Measurements from ENCODE around the gene REEP1. TPM values are rescaled to one million over a fixed set of nuclear protein-coding genes. Genes with fewer than 3 reads are reported as not detected.

REEP1 gene
- total and polyA plus RNA-seq, 2 experiments from 2014 or later = not detected

DNA sequence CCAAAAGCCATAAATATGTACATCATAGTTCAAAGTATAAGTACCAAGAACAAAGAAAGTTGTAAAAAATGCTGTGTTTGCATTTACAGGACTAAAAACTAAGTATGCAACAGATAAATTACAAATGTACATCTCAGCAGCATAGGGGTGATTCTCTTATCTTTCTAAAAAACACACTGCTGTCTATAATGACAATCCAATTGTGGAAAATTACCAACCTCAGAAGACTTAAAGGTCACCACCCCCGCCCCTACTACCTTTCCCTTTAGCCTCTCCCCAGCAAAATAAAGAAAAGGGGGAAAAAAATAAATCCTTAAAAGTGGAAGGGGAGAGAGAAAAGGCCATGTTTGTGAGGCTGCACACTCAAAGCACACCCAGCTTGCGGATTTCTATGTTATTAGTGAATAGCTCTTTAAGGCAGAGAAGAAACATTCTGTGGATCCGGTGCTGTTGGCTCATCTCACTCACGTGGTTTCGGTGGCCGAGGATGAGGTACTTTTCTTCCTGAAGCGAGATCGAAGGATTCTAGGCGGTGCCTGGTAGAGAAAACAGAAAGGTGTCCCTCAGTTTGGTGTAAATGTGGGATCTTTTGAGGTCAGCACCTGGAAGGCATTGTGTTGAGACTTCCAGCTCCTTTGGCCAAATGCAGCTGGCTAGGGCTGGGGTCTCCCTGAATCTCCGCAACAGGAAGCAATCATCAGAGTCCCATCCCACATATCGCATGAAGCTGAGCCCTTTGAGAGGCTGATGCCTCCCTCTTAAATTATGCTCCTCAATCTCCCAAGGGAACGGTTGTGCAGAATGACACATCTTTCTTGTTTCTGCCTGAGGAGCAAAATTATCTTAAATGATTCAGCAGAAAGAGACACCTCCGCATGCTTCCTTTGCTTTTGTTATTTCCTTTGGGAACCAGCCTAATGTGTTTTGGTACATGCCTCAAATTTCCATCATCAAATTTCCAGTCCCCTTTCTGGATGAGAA is 120.6 kb downstream of the REEP1 start:
- WGBS, 2 experiments (ENCODE audit: low coverage in 1 of 2, low lambda C conversion rate in 2 of 2, missing lambda C conversion rate in 2 of 2) = 48 to 57% methylated on average over 13 of the region's 13 CpGs

GRCh38 chr2:86214503-86214832 is 123.0 kb downstream of the REEP1 start:
- WGBS, 2 experiments (ENCODE audit: low coverage in 1 of 2, low lambda C conversion rate in 2 of 2, missing lambda C conversion rate in 2 of 2) = 60 to 63% methylated on average over 2 of the region's 2 CpGs
- in situ Hi-C loops (cut with MboI) = no loop called here
- TF ChIP-seq EZH2phosphoT487 (IDR thresholded peaks at IDR 0.05; ENCODE audit: insufficient read depth, low read depth) (no peak), EZH2 (IDR thresholded peaks at IDR 0.05; ENCODE audit: insufficient read depth, poor library complexity, severe bottlenecking) (no peak)

More for the DNA sequence above, 120.6 kb downstream of the REEP1 start:
- H3K9me3 ChIP-seq (ENCODE audit: low read depth) = no peaks in the 10 kb centered on the region
- H3K27ac ChIP-seq = peak overlapping the region; percentile 66
- in situ Hi-C loops (cut with MboI) = no loop called here
- no peak for TF ChIP-seq EZH2phosphoT487 (IDR thresholded peaks at IDR 0.05; ENCODE audit: insufficient read depth, low read depth)
- TF ChIP-seq EZH2 (IDR thresholded peaks at IDR 0.05; ENCODE audit: insufficient read depth, poor library complexity, severe bottlenecking) = no peak
- peak overlapping the region; percentile 55 for H3K4me2 ChIP-seq (ENCODE audit: unreplicated experiment)
- peak overlapping the region; percentile 44; the same call in 1 of the 2 replicates for H3K9ac ChIP-seq
- peaks cover 17% of the 10 kb centered on the region for H3K4me1 ChIP-seq (ENCODE audit: insufficient read depth)
- H3K9me2 ChIP-seq (ENCODE audit: insufficient read depth) = no peaks in the 10 kb centered on the region
- H3K4me3 ChIP-seq = peak overlapping the region; percentile 41
- peaks cover 7% of the 10 kb centered on the region for H3K36me3 ChIP-seq (ENCODE audit: low read depth)
- DNase-seq = peak; percentile 95
- H3K79me2 ChIP-seq (ENCODE audit: insufficient read depth) = no peaks in the 10 kb centered on the region
- H2AFZ ChIP-seq = peak overlapping the region; percentile 60
- no peaks in the 10 kb centered on the region; the same call in 1 of the 2 replicates for H3F3A ChIP-seq (ENCODE audit: insufficient read depth)
- H3K27me3 ChIP-seq (replicated peaks; ENCODE audit: insufficient read depth) = no peaks in the 10 kb centered on the region
- H4K20me1 ChIP-seq (ENCODE audit: insufficient read depth) = no peaks in the 10 kb centered on the region

DNA sequence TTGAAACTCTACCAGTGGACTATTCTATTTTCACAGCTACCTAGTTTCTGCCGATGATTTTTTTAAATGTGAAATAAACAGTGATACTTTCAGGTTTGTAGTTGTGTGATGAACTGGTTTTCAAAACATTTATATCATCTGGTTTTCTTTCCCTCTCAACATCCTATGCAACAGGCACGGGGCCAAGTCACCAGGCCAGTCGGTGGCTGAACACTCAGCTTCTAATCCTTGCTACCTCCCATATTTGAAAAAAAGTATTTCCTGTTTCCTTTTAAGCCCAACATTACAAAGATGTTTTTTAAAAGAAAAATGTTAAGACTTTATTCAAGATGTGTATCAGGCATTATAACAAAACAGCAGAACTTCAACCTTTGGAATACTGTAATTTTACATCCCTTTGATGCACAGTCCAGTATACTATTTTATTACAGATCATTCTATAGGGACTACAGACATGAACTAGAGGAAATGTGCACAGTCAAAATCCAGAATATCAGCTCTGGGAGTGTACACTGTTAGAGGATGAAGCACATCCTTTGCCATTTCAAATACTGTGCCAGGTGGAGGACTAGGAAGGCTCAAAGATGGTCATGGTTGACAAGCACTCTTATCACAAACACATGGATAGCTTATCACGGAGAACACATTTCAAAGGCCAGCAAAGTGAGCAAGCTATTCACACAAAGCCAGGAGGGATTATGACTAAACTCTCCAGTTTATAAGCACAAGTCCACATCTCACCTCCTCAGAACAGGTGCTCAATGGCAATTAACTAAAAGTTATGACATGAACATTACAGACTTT is 123.5 kb downstream of the REEP1 start:
- no peaks in the 10 kb centered on the region for H3K79me2 ChIP-seq (ENCODE audit: insufficient read depth)
- no peak for TF ChIP-seq EZH2 (IDR thresholded peaks at IDR 0.05; ENCODE audit: insufficient read depth, poor library complexity, severe bottlenecking)
- TF ChIP-seq EZH2phosphoT487 (IDR thresholded peaks at IDR 0.05; ENCODE audit: insufficient read depth, low read depth) = no peak
- no peak overlapping the region for H3K27ac ChIP-seq
- no peak overlapping the region for H3K9ac ChIP-seq
- H2AFZ ChIP-seq = no peak overlapping the region
- in situ Hi-C loops (cut with MboI) = no loop called here
- H3K27me3 ChIP-seq (replicated peaks; ENCODE audit: insufficient read depth) = no peaks in the 10 kb centered on the region
- H3K4me2 ChIP-seq (ENCODE audit: unreplicated experiment) = no peak overlapping the region
- no peaks in the 10 kb centered on the region for H3K9me3 ChIP-seq (ENCODE audit: low read depth)
- no peak overlapping the region for H3K4me3 ChIP-seq
- no peaks in the 10 kb centered on the region for H3K9me2 ChIP-seq (ENCODE audit: insufficient read depth)
- DNase-seq = no peak
- peaks cover 18% of the 10 kb centered on the region for H3K36me3 ChIP-seq (ENCODE audit: low read depth)
- H3K4me1 ChIP-seq (ENCODE audit: insufficient read depth) = peaks cover 17% of the 10 kb centered on the region
- no peaks in the 10 kb centered on the region; the same call in 1 of the 2 replicates for H3F3A ChIP-seq (ENCODE audit: insufficient read depth)
- no peaks in the 10 kb centered on the region for H4K20me1 ChIP-seq (ENCODE audit: insufficient read depth)
- 82 to 83% methylated on average over 4 of the region's 4 CpGs for WGBS, 2 experiments (ENCODE audit: low coverage in 1 of 2, low lambda C conversion rate in 2 of 2, missing lambda C conversion rate in 2 of 2)

More at GRCh38 chr2:86214503-86214832, 123.0 kb downstream of the REEP1 start:
- no peak overlapping the region for H2AFZ ChIP-seq
- H3K9me2 ChIP-seq (ENCODE audit: insufficient read depth) = no peaks in the 10 kb centered on the region
- peaks cover 14% of the 10 kb centered on the region for H3K36me3 ChIP-seq (ENCODE audit: low read depth)
- H3K4me3 ChIP-seq = no peak overlapping the region
- H3K9me3 ChIP-seq (ENCODE audit: low read depth) = no peaks in the 10 kb centered on the region
- no peaks in the 10 kb centered on the region for H3K27me3 ChIP-seq (replicated peaks; ENCODE audit: insufficient read depth)
- H3K4me1 ChIP-seq (ENCODE audit: insufficient read depth) = peaks cover 17% of the 10 kb centered on the region
- H3F3A ChIP-seq (ENCODE audit: insufficient read depth) = no peaks in the 10 kb centered on the region; the same call in 1 of the 2 replicates
- H3K79me2 ChIP-seq (ENCODE audit: insufficient read depth) = no peaks in the 10 kb centered on the region
- no peak overlapping the region for H3K4me2 ChIP-seq (ENCODE audit: unreplicated experiment)
- no peaks in the 10 kb centered on the region for H4K20me1 ChIP-seq (ENCODE audit: insufficient read depth)
- no peak for DNase-seq
- H3K9ac ChIP-seq = no peak overlapping the region
- H3K27ac ChIP-seq = no peak overlapping the region

GRCh38 chr2:86213056-86213455 is 124.4 kb downstream of the REEP1 start:
- in situ Hi-C loops (cut with MboI) = no loop called here
- WGBS, 2 experiments (ENCODE audit: low coverage in 1 of 2, low lambda C conversion rate in 2 of 2, missing lambda C conversion rate in 2 of 2) = 53 to 58% methylated on average over 1 of the region's 1 CpG
- H3K36me3 ChIP-seq (ENCODE audit: low read depth) = peaks cover 24% of the 10 kb centered on the region

More at GRCh38 chr2:86213056-86213455, 124.4 kb downstream of the REEP1 start:
- H4K20me1 ChIP-seq (ENCODE audit: insufficient read depth) = no peaks in the 10 kb centered on the region
- H3K9me3 ChIP-seq (ENCODE audit: low read depth) = no peaks in the 10 kb centered on the region
- H3K4me2 ChIP-seq (ENCODE audit: unreplicated experiment) = no peak overlapping the region
- no peaks in the 10 kb centered on the region; the same call in 1 of the 2 replicates for H3F3A ChIP-seq (ENCODE audit: insufficient read depth)
- H3K79me2 ChIP-seq (ENCODE audit: insufficient read depth) = no peaks in the 10 kb centered on the region
- H3K9me2 ChIP-seq (ENCODE audit: insufficient read depth) = no peaks in the 10 kb centered on the region
- no peak overlapping the region for H2AFZ ChIP-seq
- TF ChIP-seq EZH2 (IDR thresholded peaks at IDR 0.05; ENCODE audit: insufficient read depth, poor library complexity, severe bottlenecking) = no peak
- no peak for TF ChIP-seq EZH2phosphoT487 (IDR thresholded peaks at IDR 0.05; ENCODE audit: insufficient read depth, low read depth)
- DNase-seq = no peak
- H3K27ac ChIP-seq = no peak overlapping the region
- H3K4me3 ChIP-seq = no peak overlapping the region
- no peak overlapping the region for H3K9ac ChIP-seq
- peaks cover 17% of the 10 kb centered on the region for H3K4me1 ChIP-seq (ENCODE audit: insufficient read depth)
- no peaks in the 10 kb centered on the region for H3K27me3 ChIP-seq (replicated peaks; ENCODE audit: insufficient read depth)
